GM12864 (cell line): ENCODE measurements around the gene CHGA.

ENCODE experiments used
- DNase-seq: peaks from one replicate; pipeline ENCODE4 v3.0.0-alpha.2; 2011; ENCODE audit warnings: low read depth
- H3K4me3 ChIP-seq: 2 replicates; pipeline ENCODE4 v1.5.1; 2011; ENCODE audit warnings: mild to moderate bottlenecking, low read depth, low read length, control low read depth
- TF ChIP-seq, protein P1 (sequence below): IDR thresholded peaks from 2 replicates; pipeline ENCODE4 v1.5.1; 2011; ENCODE audit warnings: low read depth, mild to moderate bottlenecking, moderate library complexity, low read length, control low read depth, inconsistent platforms; ENCODE audit errors: missing control alignments

The CHGA gene

DNA sequence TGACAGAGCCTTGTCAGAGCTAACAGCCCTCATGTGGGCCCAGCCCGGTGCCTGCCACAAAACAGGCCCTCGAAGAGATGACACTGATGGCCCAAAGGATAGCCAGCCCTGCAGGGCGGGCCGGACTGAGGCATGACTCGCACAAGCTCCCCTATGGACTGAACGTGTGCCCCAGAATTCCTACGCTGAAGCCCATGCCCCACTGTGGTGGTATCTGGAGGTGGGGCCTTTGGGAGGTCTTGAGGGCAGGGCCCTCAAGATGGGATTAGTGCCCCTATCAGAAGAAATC lies 38.6 kb downstream of the CHGA start:
- H3K4me3 ChIP-seq = no peak overlapping the region
- TF ChIP-seq, protein P1, sequence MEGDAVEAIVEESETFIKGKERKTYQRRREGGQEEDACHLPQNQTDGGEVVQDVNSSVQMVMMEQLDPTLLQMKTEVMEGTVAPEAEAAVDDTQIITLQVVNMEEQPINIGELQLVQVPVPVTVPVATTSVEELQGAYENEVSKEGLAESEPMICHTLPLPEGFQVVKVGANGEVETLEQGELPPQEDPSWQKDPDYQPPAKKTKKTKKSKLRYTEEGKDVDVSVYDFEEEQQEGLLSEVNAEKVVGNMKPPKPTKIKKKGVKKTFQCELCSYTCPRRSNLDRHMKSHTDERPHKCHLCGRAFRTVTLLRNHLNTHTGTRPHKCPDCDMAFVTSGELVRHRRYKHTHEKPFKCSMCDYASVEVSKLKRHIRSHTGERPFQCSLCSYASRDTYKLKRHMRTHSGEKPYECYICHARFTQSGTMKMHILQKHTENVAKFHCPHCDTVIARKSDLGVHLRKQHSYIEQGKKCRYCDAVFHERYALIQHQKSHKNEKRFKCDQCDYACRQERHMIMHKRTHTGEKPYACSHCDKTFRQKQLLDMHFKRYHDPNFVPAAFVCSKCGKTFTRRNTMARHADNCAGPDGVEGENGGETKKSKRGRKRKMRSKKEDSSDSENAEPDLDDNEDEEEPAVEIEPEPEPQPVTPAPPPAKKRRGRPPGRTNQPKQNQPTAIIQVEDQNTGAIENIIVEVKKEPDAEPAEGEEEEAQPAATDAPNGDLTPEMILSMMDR = no peak
- DNase-seq = no peak

DNA sequence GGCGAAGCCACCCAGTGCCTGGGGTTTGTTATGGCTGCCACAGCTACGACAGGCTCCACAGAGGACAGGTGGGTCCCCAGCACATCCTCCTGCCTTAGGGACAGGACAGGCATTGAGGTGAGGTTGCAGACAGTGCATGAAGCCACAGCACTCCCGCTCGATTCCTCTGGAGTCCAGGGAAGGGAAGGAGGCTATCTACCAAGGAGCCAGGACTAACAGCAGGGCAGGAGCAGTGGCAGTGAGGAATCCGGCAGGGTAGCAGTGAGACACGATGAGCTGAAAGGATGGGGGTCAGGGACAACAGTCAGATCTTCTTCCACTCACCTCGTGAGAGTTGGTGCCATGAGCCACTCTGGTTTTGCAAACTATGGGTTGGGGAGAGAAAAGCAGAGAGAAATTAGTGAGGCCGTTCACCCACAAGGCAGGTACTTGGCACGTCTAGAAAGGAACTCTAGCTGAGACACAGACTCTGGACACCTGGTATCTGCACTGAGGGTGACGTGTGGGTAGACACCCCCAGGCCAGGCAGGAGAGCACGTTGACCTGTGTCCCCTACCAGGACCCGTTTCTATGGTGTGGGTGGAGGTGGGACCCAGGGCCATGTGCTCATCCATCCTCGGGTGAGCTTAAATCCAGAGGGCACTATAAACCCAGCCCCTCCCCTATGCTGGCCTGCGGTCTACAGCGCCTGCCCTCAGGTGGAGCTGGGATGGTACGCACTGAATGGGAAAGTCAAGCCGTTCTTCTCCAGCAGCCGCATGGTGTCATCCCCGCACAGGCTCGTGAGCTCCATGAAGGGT lies 39.3 kb downstream of the CHGA start:
- DNase-seq = no peak
- TF ChIP-seq, protein P1 = no peak
- H3K4me3 ChIP-seq = no peak overlapping the region

- TF ChIP-seq, protein P1 = no peak
- H3K4me3 ChIP-seq = no peak overlapping the region
- no peak for DNase-seq
These were observed 39.8 kb downstream of the CHGA start for GRCh38 chr14:92962831-92963095.

DNA sequence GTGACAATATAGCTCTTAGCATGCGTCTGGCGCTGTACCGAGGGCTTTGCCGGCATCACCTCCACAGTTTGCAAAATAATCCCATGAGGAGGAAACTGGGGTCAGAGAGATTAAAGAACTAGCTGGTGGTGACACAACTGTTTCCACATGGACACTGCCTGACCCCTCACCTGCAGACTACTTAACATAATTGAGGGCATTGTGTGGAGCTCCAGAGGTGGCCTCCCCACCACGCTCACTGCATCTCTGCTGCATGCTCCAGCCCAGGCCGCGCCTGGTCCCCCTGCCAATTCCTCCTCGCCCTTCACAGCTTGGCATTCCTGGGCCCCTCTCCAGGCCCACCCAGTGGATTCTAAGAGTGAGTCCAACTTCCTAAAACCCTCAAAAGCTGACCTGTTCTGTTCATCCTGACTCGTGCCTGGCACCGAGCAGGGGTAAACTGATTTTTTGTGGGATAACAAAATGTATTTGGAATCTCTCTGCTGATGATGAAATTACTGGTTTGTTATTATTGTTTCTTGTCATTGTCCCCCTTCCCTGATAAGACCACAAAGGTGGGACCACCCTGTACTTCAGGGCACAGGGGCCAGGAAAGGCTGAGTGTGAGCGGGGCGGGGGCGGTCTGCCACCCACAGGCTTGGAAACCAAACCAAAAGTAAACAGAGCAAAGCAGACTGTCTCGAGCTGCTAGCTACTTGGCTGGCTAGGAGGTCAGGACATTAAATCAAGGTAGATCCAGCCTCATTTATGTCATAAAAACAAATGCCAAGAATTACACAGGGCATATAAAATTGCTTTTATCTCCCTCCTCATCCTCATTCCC lies 40.6 kb downstream of the CHGA start:
- TF ChIP-seq, protein P1 = no peak
- no peak for DNase-seq
- no peak overlapping the region for H3K4me3 ChIP-seq

DNA sequence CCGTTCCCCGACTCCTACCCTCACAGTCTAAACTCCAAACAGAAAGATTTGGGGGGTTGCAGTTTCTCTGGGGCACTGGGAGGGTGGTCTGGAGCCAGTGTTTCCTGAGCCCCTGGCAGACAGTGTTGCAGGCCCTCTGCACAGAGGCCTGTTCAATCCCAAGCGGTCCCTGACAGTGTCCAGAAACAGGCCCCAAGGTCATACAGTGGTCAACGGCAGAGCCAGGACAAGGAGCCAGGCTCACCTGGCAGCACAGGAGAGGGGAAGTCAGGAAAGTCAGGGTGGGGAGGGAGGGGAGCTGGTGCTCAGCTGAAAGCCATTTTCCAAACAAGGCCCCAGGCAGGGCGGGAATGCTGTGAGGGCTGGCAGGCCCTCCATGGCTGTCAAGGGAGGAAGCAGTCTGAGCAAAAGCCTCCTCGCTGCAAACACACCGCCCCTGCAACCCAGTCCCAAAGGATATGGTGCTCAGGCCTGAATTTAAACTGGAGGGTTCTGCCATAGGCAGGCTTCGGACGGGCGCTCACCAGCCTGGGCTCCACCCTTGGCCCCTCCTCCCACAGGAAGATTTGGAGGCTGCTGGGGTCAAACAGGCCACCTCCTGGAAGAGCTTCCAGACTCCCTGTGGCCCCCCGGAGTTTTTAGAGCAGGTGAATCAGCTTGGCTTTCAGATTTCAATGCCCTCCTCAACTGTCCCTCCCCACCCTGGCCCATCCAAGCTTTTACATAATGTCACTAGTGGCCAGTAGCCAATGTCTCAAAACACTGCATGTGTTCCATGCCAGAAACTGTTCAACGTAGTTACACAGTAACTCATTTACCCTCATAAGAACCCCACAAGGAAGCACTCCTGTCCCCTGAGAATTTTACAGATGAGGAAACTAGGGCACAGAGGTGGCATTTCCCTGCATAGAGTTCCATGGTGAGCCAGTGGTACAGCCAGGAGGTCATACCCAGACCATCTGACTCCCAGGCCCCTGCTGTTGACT lies 41.5 kb downstream of the CHGA start:
- TF ChIP-seq, protein P1 = no peak
- DNase-seq = no peak

GRCh38 chr14:92965281-92965680 lies 42.3 kb downstream of the CHGA start:
- TF ChIP-seq, protein P1 = no peak
- H3K4me3 ChIP-seq = no peak overlapping the region
- no peak for DNase-seq

More for the DNA sequence above, 41.5 kb downstream of the CHGA start:
- no peak overlapping the region for H3K4me3 ChIP-seq
